Retina (tissue), 1 donor: Measurements from ENCODE around the gene BCL10.

Experiments used
- DNase-seq: peaks from one replicate; pipeline ENCODE4 v3.0.0-alpha.2; 2016

BCL10 gene

DNA sequence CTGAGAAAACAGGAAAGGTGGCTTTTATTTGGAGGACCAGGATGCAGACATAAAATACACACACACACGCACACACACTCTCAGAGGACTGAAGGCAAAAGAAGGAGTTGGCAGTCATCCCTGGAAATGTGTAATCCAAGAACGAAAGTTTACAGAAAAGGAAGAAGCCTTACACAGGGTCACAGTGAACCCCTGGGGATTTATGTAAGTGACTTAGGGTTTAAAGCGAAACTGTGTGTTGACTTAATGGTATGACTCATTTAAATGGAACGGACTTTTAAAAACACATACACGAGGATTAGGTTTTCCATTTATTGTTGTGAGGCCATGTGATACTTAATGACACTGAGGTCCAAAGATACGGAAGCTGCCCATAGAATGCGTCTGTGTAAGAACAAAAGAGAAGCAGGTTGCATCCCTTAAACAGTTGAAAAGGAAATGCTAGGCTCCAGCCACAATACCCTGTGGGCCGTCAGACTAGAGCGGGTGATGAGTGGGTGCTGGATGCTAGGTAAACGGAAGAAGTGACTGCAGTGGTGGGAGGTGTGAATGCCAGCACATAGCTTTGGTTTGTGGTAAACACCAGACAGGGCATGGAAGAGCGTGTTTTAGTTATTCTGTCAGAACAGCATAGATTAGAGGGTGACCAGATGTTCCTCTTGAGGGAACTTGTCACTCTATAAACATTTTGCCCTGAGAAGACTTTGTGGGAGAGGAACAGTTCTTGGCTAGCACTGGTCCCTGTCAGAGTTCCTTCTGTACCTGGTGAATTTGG, 21.6 kb upstream of the BCL10 start:
- DNase-seq: no peak

DNA sequence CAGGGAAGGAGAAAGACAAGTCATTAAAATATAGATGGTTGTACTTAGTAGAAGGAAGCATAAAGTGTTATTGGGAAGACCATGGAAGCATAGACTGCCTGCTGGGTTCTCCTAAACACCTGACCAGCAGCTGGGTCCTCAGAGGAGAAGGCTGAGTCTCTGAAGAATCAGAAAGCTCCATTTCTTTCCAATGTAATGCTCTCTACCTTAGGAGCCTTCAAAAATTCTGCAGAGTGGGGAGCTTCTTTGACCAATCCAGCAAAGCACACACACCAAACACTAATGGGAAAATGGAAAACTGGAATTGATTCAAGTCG, 21.1 kb upstream of the BCL10 start:
- no peak for DNase-seq

DNA sequence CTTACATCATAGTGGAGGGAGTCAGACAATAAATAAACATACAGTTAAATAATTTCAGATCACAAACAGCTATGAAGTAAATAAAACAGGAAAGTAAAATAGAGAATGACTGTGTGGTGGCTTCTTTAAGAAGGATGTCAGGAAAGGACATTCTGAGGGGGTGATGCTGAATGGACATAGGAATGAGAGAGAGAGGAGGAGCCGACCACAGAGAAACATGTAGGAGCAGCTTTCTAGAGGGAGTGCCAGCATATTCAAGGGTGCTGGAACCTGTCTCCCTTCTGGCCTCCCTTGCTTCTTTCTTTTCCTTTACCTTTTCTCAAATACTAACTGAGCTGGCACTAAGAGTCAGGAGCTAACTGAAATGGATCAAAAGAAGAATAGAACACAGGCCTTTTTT, 20.5 kb upstream of the BCL10 start:
- DNase-seq: no peak

DNA sequence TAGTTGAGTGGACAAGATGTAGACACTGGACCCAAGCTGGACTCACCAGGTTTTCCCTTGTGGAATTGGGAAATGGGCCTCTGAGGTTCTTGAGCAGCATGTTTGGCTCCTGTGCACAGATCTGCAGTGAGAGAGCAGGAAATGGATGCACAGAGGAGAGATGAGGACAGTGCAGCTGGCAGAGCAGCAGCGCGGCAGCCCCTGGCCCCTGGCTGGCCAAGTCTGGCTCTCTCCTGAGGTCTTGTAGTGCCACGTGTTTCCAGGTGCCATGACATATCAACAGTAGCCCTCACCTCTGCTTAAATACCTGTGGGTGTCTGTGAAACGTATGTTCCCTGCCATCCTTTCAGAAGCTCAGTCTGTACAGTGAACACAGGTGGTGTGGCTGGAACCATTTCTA, 19.2 kb upstream of the BCL10 start:
- no peak for DNase-seq

GRCh38 chr1:85295006-85295431, 18.6 kb upstream of the BCL10 start:
- DNase-seq: no peak

- no peak for DNase-seq
Observed at GRCh38 chr1:85290826-85291225, 14.4 kb upstream of the BCL10 start.

DNA sequence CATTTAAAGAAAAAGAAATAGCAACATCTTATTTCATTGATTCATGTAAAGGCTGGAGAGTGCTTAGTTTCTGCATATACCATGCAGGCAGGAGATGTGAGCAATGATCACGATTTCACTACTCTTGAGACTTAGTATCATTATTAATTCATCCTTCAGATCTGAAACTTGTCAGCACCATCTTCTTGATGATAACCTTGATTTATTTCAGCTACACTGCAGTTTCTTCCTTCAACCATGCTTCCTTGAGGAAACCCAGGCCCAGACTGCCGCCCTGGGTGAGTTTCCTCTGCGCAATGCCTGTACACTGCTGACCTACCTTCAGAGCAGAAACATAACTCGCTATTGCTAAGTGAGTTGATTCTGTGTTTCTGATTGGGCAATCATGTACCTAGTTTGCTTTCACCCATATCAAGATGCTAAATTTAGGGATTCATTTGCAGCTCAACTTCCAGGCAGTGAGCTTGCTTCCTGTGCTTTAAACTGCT, 13.5 kb upstream of the BCL10 start:
- no peak for DNase-seq

GRCh38 chr1:85289207-85289847, 12.9 kb upstream of the BCL10 start:
- no peak for DNase-seq

GRCh38 chr1:85284202-85284601, 7.8 kb upstream of the BCL10 start:
- no peak for DNase-seq

- no peak for DNase-seq
Observed at GRCh38 chr1:85283475-85284199, 7.2 kb upstream of the BCL10 start.

DNA sequence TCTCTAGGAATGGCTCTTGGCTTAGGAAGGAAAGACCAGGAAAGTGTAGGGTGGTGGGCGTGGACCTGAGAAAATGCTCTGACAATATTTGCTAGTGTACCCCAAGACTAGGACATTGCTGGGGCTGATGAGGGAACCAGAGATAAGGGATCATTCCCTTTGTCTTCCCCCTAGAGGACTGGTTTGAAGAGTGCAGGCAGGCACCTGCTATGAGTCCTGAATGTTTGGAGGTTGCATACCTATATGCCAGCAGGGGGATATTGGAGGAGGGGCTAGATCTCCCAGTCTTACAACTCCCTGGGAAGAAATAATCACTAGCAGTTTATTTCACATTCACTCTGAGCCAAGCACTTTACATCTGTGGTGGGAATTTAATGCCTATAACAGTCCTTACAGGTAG, 6.0 kb upstream of the BCL10 start:
- DNase-seq: no peak

DNA sequence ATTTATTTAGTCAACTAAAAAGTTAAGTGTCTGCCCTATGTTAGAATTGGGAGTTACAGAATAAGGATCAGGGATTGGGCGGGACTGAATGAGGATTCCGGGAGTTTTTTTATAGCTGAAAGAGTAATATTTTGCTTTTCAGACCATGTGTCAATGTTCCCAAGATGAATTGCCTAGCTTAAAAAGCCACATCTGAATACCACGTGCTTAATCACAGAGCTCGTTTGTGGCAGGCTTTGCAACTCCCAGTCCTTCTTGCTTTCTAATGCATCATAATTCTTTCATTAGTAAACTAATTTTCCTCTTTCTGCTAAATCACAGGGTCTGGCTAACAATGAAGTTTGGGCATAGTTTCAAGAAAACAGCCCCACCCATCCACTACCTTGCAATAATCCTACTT, 4.2 kb upstream of the BCL10 start:
- DNase-seq: no peak

GRCh38 chr1:85279458-85280080, 3.1 kb upstream of the BCL10 start:
- DNase-seq: no peak

GRCh38 chr1:85278853-85279314, 2.5 kb upstream of the BCL10 start:
- DNase-seq: no peak

- DNase-seq: no peak
Observed at GRCh38 chr1:85277802-85278201, 1.4 kb upstream of the BCL10 start.

- no peak for DNase-seq
Observed at GRCh38 chr1:85276978-85277639, 677 bp upstream of the BCL10 start.

- no peak for DNase-seq
Observed at GRCh38 chr1:85275701-85276214, 674 bp downstream of the BCL10 start.

- no peak for DNase-seq
Observed at GRCh38 chr1:85274969-85275453, 1.4 kb downstream of the BCL10 start.

GRCh38 chr1:85273397-85273796, 3.0 kb downstream of the BCL10 start:
- no peak for DNase-seq

DNA sequence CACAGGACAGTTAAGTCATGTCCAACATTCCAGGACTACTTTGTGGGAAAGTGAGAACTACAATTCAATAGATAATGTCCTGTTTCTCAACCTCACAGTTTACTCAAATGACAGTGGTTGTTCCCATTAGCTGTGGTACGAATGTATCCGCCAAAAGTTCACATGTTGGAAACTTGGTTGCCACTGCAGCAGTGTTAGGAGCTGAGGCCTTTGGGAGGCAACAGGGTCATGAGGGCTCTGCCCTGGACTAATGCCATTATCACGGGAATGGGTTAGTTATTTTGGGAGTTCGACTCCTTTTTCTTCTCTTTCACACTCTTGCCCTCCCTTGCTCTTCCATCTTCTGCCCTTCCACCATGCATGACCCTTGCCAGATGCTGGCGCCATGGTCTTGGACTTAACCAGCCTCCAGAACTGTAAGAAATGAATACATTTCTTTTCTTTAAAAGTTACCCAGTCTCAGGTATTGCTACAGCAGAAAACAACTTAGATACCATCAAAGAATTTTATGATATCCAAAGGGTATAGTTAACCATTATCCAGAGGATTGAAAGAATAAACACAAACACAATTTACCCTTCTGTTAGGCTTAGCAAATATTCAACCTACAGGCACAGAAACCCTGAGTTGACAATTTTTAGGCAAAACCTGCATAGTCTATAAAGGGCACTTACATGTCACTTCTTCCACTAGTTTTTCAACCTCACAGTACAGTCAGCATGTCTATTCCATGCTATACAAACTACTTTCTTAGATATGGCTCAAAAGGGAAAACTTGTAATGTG, 7.4 kb downstream of the BCL10 start:
- no peak for DNase-seq

GRCh38 chr1:85267313-85267712, 9.1 kb downstream of the BCL10 start:
- no peak for DNase-seq

DNA sequence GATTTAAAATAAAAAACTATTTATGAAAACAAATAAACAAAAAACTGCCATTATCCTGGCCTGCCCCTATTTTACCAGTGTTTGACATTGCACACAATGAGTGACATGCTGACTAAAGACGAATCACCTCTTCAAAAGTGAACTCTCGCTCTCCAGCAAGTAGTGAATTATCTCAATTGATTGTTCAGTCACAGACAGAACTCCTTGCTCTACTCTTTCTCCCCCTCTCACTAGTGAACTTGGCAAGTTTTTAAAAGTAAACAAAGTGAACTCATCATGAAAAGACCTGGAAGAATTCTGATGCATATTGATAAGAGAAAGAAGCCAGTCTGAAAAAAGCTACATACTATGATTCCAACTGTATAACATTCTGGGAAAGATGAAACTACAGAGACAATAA, 12.3 kb downstream of the BCL10 start:
- DNase-seq: no peak
